HCT116 (cell line): ENCODE measurements around the gene MAP2K3. TPM values are rescaled to one million over a fixed set of nuclear protein-coding genes. Genes with fewer than 3 reads are reported as not detected.

Experiments
- ATAC-seq: fragments of 200-7000 bp; cut with Tn5 transposase; 2 replicates; pipeline ENCODE4 v1.9.1; 2020; ENCODE audit warnings: mild to moderate bottlenecking, moderate library complexity
- BruUV-seq: library from RNA; stranded (reverse); fragments of 400-500 nt; replicated peaks from 2 replicates; lab custom pipeline; 2021; lab: Mats Ljungman, UMichigan
- CTCF ChIA-PET: fragments of 300-600 bp; sonication (Branson Sonifier 250); formaldehyde crosslinking; loops from one replicate; lab custom pipeline; 2021; ENCODE audit warnings: antibody characterized with exemption; lab: Charles Lee
- POLR2A ChIA-PET: fragments of 300-600, 350-600 bp; sonication (Branson Sonifier 250); formaldehyde crosslinking; loops from one replicate; lab custom pipeline; 2021; ENCODE audit warnings: antibody characterized with exemption; lab: Charles Lee
- RAD21 ChIA-PET, 2 experiments: fragments of 300-600 bp; sonication (Branson Sonifier 250); formaldehyde crosslinking; loops; one replicate each; lab custom pipeline; 2023; ENCODE audit warnings: low total read pairs in 2 of 2; ENCODE audit not compliant: uncharacterized antibody in 2 of 2, unreplicated experiment in 2 of 2, low non-redundant PET in 1 of 2; lab: Charles Lee
- DNase-seq: peaks from one replicate; pipeline ENCODE4 v3.0.0-alpha.2; 2010; ENCODE audit warnings: low read depth, low spot score
- H2AFZ ChIP-seq: fragments of 200-600 bp; shearing (Covaris generic), sonication (generic); 2 replicates; pipeline ENCODE4 v1.6.1; 2017; ENCODE audit warnings: low read depth, mixed run types, mixed read lengths, antibody characterized with exemption, low read length; ENCODE audit not compliant: poor library complexity, severe bottlenecking
- H3K27ac ChIP-seq: 2 replicates; pipeline ENCODE4 v1.5.1; 2012; ENCODE audit warnings: low read depth, low read length
- H3K27me3 ChIP-seq: fragments of 200-600 bp; sonication (generic); 2 replicates; pipeline ENCODE4 v1.6.1; 2016; ENCODE audit warnings: mixed run types, low read length, mixed read lengths; ENCODE audit not compliant: insufficient read depth
- H3K36me3 ChIP-seq, 2 experiments: fragments of 200-500 bp in 1 of 2; fragments of 200-600 bp in 1 of 2; sonication (Bioruptor generic) in 1 of 2; sonication (generic) in 1 of 2; 2 replicates each; pipeline versions ENCODE4 v1.5.1 to v1.6.1; 2014 to 2016; ENCODE audit warnings: low read length in 2 of 2, inconsistent platforms in 1 of 2, mixed read lengths in 1 of 2, mixed run types in 1 of 2; ENCODE audit not compliant: insufficient read depth in 2 of 2, control insufficient read depth in 1 of 2
- H3K4me1 ChIP-seq, 2 experiments: fragments of 200-600 bp in 1 of 2; sonication (generic) in 1 of 2; 2 replicates each; pipeline versions ENCODE4 v1.5.1 to v1.6.1; 2012 to 2017; ENCODE audit warnings: low read length in 2 of 2, inconsistent platforms in 1 of 2, mild to moderate bottlenecking in 1 of 2, mixed read lengths in 1 of 2, mixed run types in 1 of 2, moderate library complexity in 1 of 2; ENCODE audit not compliant: insufficient read depth in 2 of 2, control insufficient read depth in 1 of 2
- H3K4me2 ChIP-seq: fragments of 200-600 bp; sonication (generic); 2 replicates; pipeline ENCODE4 v1.6.1; 2017; ENCODE audit warnings: mixed run types, low read length, mixed read lengths
- H3K4me3 ChIP-seq, 2 experiments: fragments of 200-600 bp in 1 of 2; sonication (generic) in 1 of 2; replicated peaks in 1 of 2; 2 replicates each; pipeline ENCODE4 v1.5.1; 2011 to 2016; ENCODE audit warnings: low read length in 2 of 2, control low read depth in 1 of 2, low read depth in 1 of 2, mild to moderate bottlenecking in 1 of 2, mixed read lengths in 1 of 2, mixed run types in 1 of 2
- H3K79me2 ChIP-seq: fragments of 200-600 bp; sonication (generic); 2 replicates; pipeline ENCODE4 v1.6.1; 2017; ENCODE audit warnings: mild to moderate bottlenecking, mixed run types, low read length, moderate library complexity, mixed read lengths; ENCODE audit not compliant: insufficient read depth
- H3K9ac ChIP-seq: fragments of 200-600 bp; sonication (generic); 2 replicates; pipeline ENCODE4 v1.6.1; 2016; ENCODE audit warnings: low read length, mixed read lengths
- H3K9me2 ChIP-seq: fragments of 200-600 bp; sonication (generic), shearing (Covaris generic); 2 replicates; pipeline ENCODE4 v1.6.1; 2017; ENCODE audit warnings: mixed run types, mild to moderate bottlenecking, moderate library complexity; ENCODE audit not compliant: insufficient read depth
- H3K9me3 ChIP-seq, 2 experiments: fragments of 200-500 bp in 1 of 2; fragments of 200-600 bp in 1 of 2; sonication (Bioruptor generic) in 1 of 2; sonication (generic) in 1 of 2; 2 replicates each; pipeline ENCODE4 v1.6.1; 2014 to 2017; ENCODE audit warnings: low read length in 2 of 2, mixed read lengths in 2 of 2, inconsistent platforms in 1 of 2, low read depth in 1 of 2, mild to moderate bottlenecking in 1 of 2, mixed run types in 1 of 2, moderate library complexity in 1 of 2; ENCODE audit not compliant: control insufficient read depth in 1 of 2, insufficient read depth in 1 of 2
- H4K20me1 ChIP-seq: fragments of 200-600 bp; sonication (generic), shearing (Covaris generic); 2 replicates; pipeline ENCODE4 v1.6.1; 2017; ENCODE audit warnings: mixed run types, mild to moderate bottlenecking, moderate library complexity; ENCODE audit not compliant: insufficient read depth
- CEBPB ChIP-seq: IDR thresholded peaks from 2 replicates; pipeline ENCODE4 v1.6.1; 2012; ENCODE audit warnings: low read depth
- EGR1 ChIP-seq: IDR thresholded peaks from 2 replicates; pipeline ENCODE4 v1.6.1; 2012; ENCODE audit warnings: low read depth
- ELF1 ChIP-seq: IDR thresholded peaks from 2 replicates; pipeline ENCODE4 v1.6.1; 2012; ENCODE audit warnings: low read depth, borderline replicate concordance
- EZH2phosphoT487 ChIP-seq: fragments of 200-600 bp; IDR thresholded peaks from 2 replicates; pipeline ENCODE4 v1.6.1; 2018; ENCODE audit warnings: antibody characterized with exemption, borderline replicate concordance
- FOSL1 ChIP-seq: IDR thresholded peaks from 2 replicates; pipeline ENCODE4 v1.6.1; 2012; ENCODE audit warnings: low read depth
- JUND ChIP-seq: IDR thresholded peaks from 2 replicates; pipeline ENCODE4 v1.6.1; 2012
- MAX ChIP-seq: IDR thresholded peaks from 2 replicates; pipeline ENCODE4 v1.6.1; 2012
- POLR2A ChIP-seq: IDR thresholded peaks from 2 replicates; pipeline ENCODE4 v1.7.0; 2011; ENCODE audit warnings: borderline replicate concordance; ENCODE audit not compliant: insufficient read depth, insufficient read length; ENCODE audit errors: extremely low read depth
- POLR2AphosphoS5 ChIP-seq: IDR thresholded peaks from 2 replicates; pipeline ENCODE4 v1.6.1; 2011; ENCODE audit warnings: mild to moderate bottlenecking, low read depth, low read length, moderate library complexity
- RAD21 ChIP-seq: IDR thresholded peaks from 2 replicates; pipeline ENCODE4 v1.6.1; 2012; ENCODE audit warnings: low read depth, mild to moderate bottlenecking
- REST ChIP-seq: IDR thresholded peaks from 2 replicates; pipeline ENCODE4 v1.6.1; 2012; ENCODE audit warnings: low read depth
- SIN3A ChIP-seq: IDR thresholded peaks from 2 replicates; pipeline ENCODE4 v1.6.1; 2012; ENCODE audit warnings: low read depth
- SP1 ChIP-seq: IDR thresholded peaks from 2 replicates; pipeline ENCODE4 v1.6.1; 2012; ENCODE audit warnings: low read depth
- SRF ChIP-seq: IDR thresholded peaks from 2 replicates; pipeline ENCODE4 v1.6.1; 2012; ENCODE audit warnings: low read depth
- TCF7L2 ChIP-seq: IDR thresholded peaks from 2 replicates; pipeline ENCODE4 v1.7.0; 2011; ENCODE audit warnings: borderline replicate concordance, inconsistent platforms; ENCODE audit not compliant: insufficient read depth, insufficient read length; ENCODE audit errors: extremely low read depth
- YY1 ChIP-seq: IDR thresholded peaks from 2 replicates; pipeline ENCODE4 v1.6.1; 2011; ENCODE audit warnings: low read length, low read depth, moderate library complexity, mild to moderate bottlenecking; ENCODE audit not compliant: insufficient replicate concordance; ENCODE audit errors: extremely low read depth
- ZBTB33 ChIP-seq: IDR thresholded peaks from 2 replicates; pipeline ENCODE4 v1.6.1; 2011; ENCODE audit warnings: mild to moderate bottlenecking, low read length, moderate library complexity; ENCODE audit not compliant: insufficient replicate concordance; ENCODE audit errors: extremely low read depth
- ZFX ChIP-seq: fragments of 450-650 bp; IDR thresholded peaks from 2 replicates; pipeline ENCODE4 v1.6.1; 2017
- ZNF274 ChIP-seq: fragments of 200-500 bp; sonication (Bioruptor generic); IDR thresholded peaks from 2 replicates; pipeline ENCODE4 v1.6.1; 2014; ENCODE audit warnings: mild to moderate bottlenecking, low read depth, low read length, inconsistent platforms
- intact Hi-C: fragments of 100-400 bp; cut with micrococcal nuclease; formaldehyde crosslinking; loops from 2 replicates; pipeline ENCODE4 v1.10.0; 2022
- total RNA-seq: library from RNA; stranded (reverse); gene quantifications from one replicate; pipeline ENCODE4 v1.2.1, GENCODE V29; 2021; ENCODE audit not compliant: unreplicated experiment

The MAP2K3 gene
- total RNA-seq, 1 experiment from 2014 or later: 96.7 TPM

GRCh38 chr17:21297597-21297996 is 13.1 kb downstream of the MAP2K3 start:
- ChIA-PET CTCF (no interaction called here), POLR2A (no interaction called here), RAD21 (no interaction called here)
- no peaks in the 10 kb centered on the region for H3K27me3 ChIP-seq
- peak; percentile 15; the same call in 1 of the 2 replicates for ATAC-seq
- DNase-seq: no peak
- BruUV-seq: no TSS peak
- peaks cover 0 to 3% of the 10 kb centered on the region in 2 experiments; a peak in 1 of 4 replicates for H3K9me3 ChIP-seq
- no peak overlapping the region for H3K4me2 ChIP-seq
- H3K36me3 ChIP-seq: peaks cover 17 to 36% of the 10 kb centered on the region in 2 experiments
- H3K9me2 ChIP-seq: no peaks in the 10 kb centered on the region
- no peaks in the 10 kb centered on the region for H3K4me1 ChIP-seq
- no peak overlapping the region for H3K27ac ChIP-seq
- no peak for TF ChIP-seq RAD21
- no peak for TF ChIP-seq SIN3A
- no peak for TF ChIP-seq ZNF274
- TF ChIP-seq SP1: no peak
- no peak for TF ChIP-seq ZFX
- no peak for TF ChIP-seq MAX
- TF ChIP-seq REST: no peak
- no peak for TF ChIP-seq TCF7L2
- no peak for TF ChIP-seq EGR1
- TF ChIP-seq POLR2A: no peak
- no peak for TF ChIP-seq JUND
- no peak for TF ChIP-seq POLR2AphosphoS5
- TF ChIP-seq ZBTB33: no peak
- TF ChIP-seq EZH2phosphoT487: no peak
- TF ChIP-seq CEBPB: no peak
- TF ChIP-seq SRF: no peak
- TF ChIP-seq FOSL1: no peak
- TF ChIP-seq YY1: no peak
- no peak for TF ChIP-seq ELF1
- TF ChIP-seq, all 23 proteins: peak for 0
- Histone ChIP-seq H3K4me3 (no peak overlapping the region), H3K9ac (no peak overlapping the region), H2AFZ (no peak overlapping the region), H3K79me2 (peaks cover 67% of the 10 kb centered on the region), H4K20me1 (no peaks in the 10 kb centered on the region; the same call in 1 of the 2 replicates)
- intact Hi-C loops: no loop called here
